Endothelial cell of umbilical vein (primary cell): Measurements from ENCODE around the gene DYRK1A.

ENCODE experiments used
- CTCF ChIP-seq, 2 donors: IDR thresholded peaks; 1 replicate in 1 of 2; 2 replicates in 1 of 2; pipeline ENCODE4 v1.5.1; 2011; ENCODE audit warnings: low read length in 2 of 2, mild to moderate bottlenecking in 2 of 2, moderate library complexity in 2 of 2, control low read depth in 1 of 2, inconsistent platforms in 1 of 2, low read depth in 1 of 2; ENCODE audit not compliant: insufficient read depth in 1 of 2; ENCODE audit errors: extremely low read depth in 1 of 2
- POLR2AphosphoS5 ChIP-seq: IDR thresholded peaks from 2 replicates; pipeline ENCODE4 v1.6.1; 2012; ENCODE audit warnings: low read depth, mild to moderate bottlenecking, control low read depth, low read length, moderate library complexity; ENCODE audit not compliant: insufficient read depth

GRCh38 chr21:37449302-37449937 is 82.8 kb downstream of the DYRK1A start:
- TF ChIP-seq CTCF (IDR thresholded peaks at IDR 0.05; ENCODE audit: extremely low read depth in 1 of 2, insufficient read depth in 1 of 2, low read depth in 1 of 2, low read length in 2 of 2) (no peak), POLR2AphosphoS5 (no peak)
